OCI-LY7 (cell line): ENCODE results near the gene RIMS4. TPM values are rescaled to one million over a fixed set of nuclear protein-coding genes. Genes with fewer than 3 reads are reported as not detected.

ENCODE experiments used
- BruUV-seq: library from RNA; stranded (reverse); fragments of 400-500 nt; replicated peaks from 2 replicates; lab custom pipeline; 2021; lab: Mats Ljungman, UMichigan
- CTCF ChIA-PET: fragments of 300-600 bp; sonication (Branson Sonifier 250); formaldehyde crosslinking; loops from one replicate; lab custom pipeline; 2022; ENCODE audit warnings: antibody characterized with exemption; ENCODE audit not compliant: unreplicated experiment; lab: Charles Lee
- POLR2A ChIA-PET: fragments of 300-600 bp; sonication (Branson Sonifier 250); formaldehyde crosslinking; loops from one replicate; lab custom pipeline; 2022; ENCODE audit warnings: antibody characterized with exemption; lab: Charles Lee
- DNase-seq: peaks from one replicate; pipeline ENCODE4 v3.0.0-alpha.2; 2015; ENCODE audit warnings: low spot score
- H2AFZ ChIP-seq: fragments of 200-600 bp; sonication (generic), shearing (Covaris generic); 2 replicates; pipeline ENCODE4 v1.6.1; 2014; ENCODE audit warnings: mild to moderate bottlenecking, antibody characterized with exemption, low read length, moderate library complexity
- H3K27ac ChIP-seq: fragments of 200-600 bp; sonication (generic); 2 replicates; pipeline ENCODE4 v1.5.1; 2014; ENCODE audit warnings: mixed run types, low read depth, mild to moderate bottlenecking, moderate library complexity, low read length, inconsistent platforms; ENCODE audit not compliant: poor library complexity, severe bottlenecking
- H3K36me3 ChIP-seq: fragments of 200-600 bp; sonication (generic); 2 replicates; pipeline ENCODE4 v1.6.1; 2014; ENCODE audit warnings: mild to moderate bottlenecking, antibody characterized with exemption, low read length, moderate library complexity, mixed read lengths; ENCODE audit not compliant: insufficient read depth
- H3K4me1 ChIP-seq: fragments of 200-600 bp; sonication (generic); 2 replicates; pipeline ENCODE4 v1.5.1; 2014; ENCODE audit warnings: mild to moderate bottlenecking, low read length; ENCODE audit not compliant: insufficient read depth, poor library complexity, severe bottlenecking
- H3K4me2 ChIP-seq: fragments of 200-600 bp; sonication (generic); 2 replicates; pipeline ENCODE4 v1.6.1; 2014; ENCODE audit warnings: mild to moderate bottlenecking, low read length
- H3K4me3 ChIP-seq: fragments of 200-600 bp; sonication (generic); 2 replicates; pipeline ENCODE4 v1.5.1; 2014; ENCODE audit warnings: mild to moderate bottlenecking, low read depth, low read length; ENCODE audit not compliant: poor library complexity, severe bottlenecking
- H3K79me2 ChIP-seq: fragments of 200-600 bp; sonication (generic); 2 replicates; pipeline ENCODE4 v1.6.1; 2016; ENCODE audit warnings: low read depth, mild to moderate bottlenecking, low read length, moderate library complexity, mixed read lengths; ENCODE audit not compliant: insufficient read depth
- H3K9me2 ChIP-seq: fragments of 200-600 bp; sonication (generic); 2 replicates; pipeline ENCODE4 v1.6.1; 2016; ENCODE audit warnings: mild to moderate bottlenecking, low read length, mixed read lengths; ENCODE audit not compliant: insufficient read depth
- H3K9me3 ChIP-seq: fragments of 200-600 bp; sonication (generic); 2 replicates; pipeline ENCODE4 v1.6.1; 2014; ENCODE audit warnings: mild to moderate bottlenecking, mixed run types, low read length, mixed read lengths
- H4K20me1 ChIP-seq: fragments of 200-600 bp; sonication (generic); 2 replicates; pipeline ENCODE4 v1.6.1; 2014; ENCODE audit warnings: mild to moderate bottlenecking, antibody characterized with exemption, low read length, moderate library complexity, mixed read lengths; ENCODE audit not compliant: insufficient read depth
- CTCF ChIP-seq: fragments of 200-600 bp; sonication (generic); conservative IDR thresholded peaks from 2 replicates; pipeline ENCODE4 v1.5.1; 2014; ENCODE audit warnings: mild to moderate bottlenecking, antibody characterized with exemption, low read length, moderate library complexity, mixed read lengths
- EZH2phosphoT487 ChIP-seq: fragments of 200-600 bp; sonication (generic); IDR thresholded peaks from 2 replicates; pipeline ENCODE4 v1.6.1; 2018; ENCODE audit warnings: low read depth, borderline replicate concordance, mild to moderate bottlenecking, mixed run types, antibody characterized with exemption, low read length, moderate library complexity, mixed read lengths
- intact Hi-C: fragments of 100-400 bp; cut with micrococcal nuclease; formaldehyde crosslinking; loops from one replicate; pipeline ENCODE4 v1.10.0; 2022; ENCODE audit not compliant: unreplicated experiment
- total RNA-seq, 2 experiments: library from RNA; depleted of rRNA in 1 of 2; stranded (reverse); fragments of >200 nt in 1 of 2; shearing (Covaris generic) in 1 of 2; gene quantifications; 2 replicates each; pipeline ENCODE4 v1.2.3, GENCODE V29; 2014 to 2022

The RIMS4 gene
- total RNA-seq, 2 experiments from 2014 or later = not detected

- DNase-seq = no peak
- Histone ChIP-seq H3K4me1 (peaks cover 12% of the 10 kb centered on the region), H3K9me3 (no peaks in the 10 kb centered on the region), H2AFZ (no peak overlapping the region), H3K27ac (no peak overlapping the region), H3K4me2 (no peak overlapping the region), H3K79me2 (no peaks in the 10 kb centered on the region), H3K9me2 (no peaks in the 10 kb centered on the region), H3K4me3 (no peak overlapping the region), H4K20me1 (no peaks in the 10 kb centered on the region), H3K36me3 (no peaks in the 10 kb centered on the region)
- BruUV-seq = no TSS peak
- intact Hi-C loops = no loop called here
- ChIA-PET POLR2A (no interaction called here), CTCF (no interaction called here)
- peak; percentile 33; the same call in 1 of the 2 replicates for TF ChIP-seq CTCF
- no peak for TF ChIP-seq EZH2phosphoT487
These were observed 60.1 kb downstream of the RIMS4 start for GRCh38 chr20:44750081-44750805.

- Histone ChIP-seq H4K20me1 (no peaks in the 10 kb centered on the region), H3K4me1 (peaks cover 12% of the 10 kb centered on the region), H3K4me2 (no peak overlapping the region), H2AFZ (no peak overlapping the region), H3K79me2 (no peaks in the 10 kb centered on the region), H3K36me3 (no peaks in the 10 kb centered on the region), H3K9me2 (no peaks in the 10 kb centered on the region), H3K4me3 (no peak overlapping the region), H3K9me3 (no peaks in the 10 kb centered on the region), H3K27ac (no peak overlapping the region)
- DNase-seq = no peak
- no TSS peak for BruUV-seq
- intact Hi-C loops = no loop called here
- CTCF ChIA-PET = interaction anchor here (0.5 to 2.2 kb wide), 9 partner anchors 9 to 161 kb away, joined by 3 to 6 read pairs (median 3); no protein-coding TSS in a partner anchor
- TF ChIP-seq EZH2phosphoT487 = no peak
- TF ChIP-seq CTCF = no peak
- POLR2A ChIA-PET = interaction anchor here (0.6 to 1.2 kb wide), 5 partner anchors 9 to 141 kb away, joined by 3 read pairs; no protein-coding TSS in a partner anchor
These were observed 62.4 kb downstream of the RIMS4 start for GRCh38 chr20:44748005-44748370.
